Neural cell (in vitro differentiated cells): ENCODE measurements around the gene MERTK. TPM values are rescaled to one million over a fixed set of nuclear protein-coding genes. Genes with fewer than 3 reads are reported as not detected.

Experiments
- H2AFZ ChIP-seq: fragments of 200-600, 300-800 bp; sonication (generic), shearing (Covaris generic); 2 replicates; pipeline ENCODE4 v1.6.0; 2014; ENCODE audit warnings: low read depth, mild to moderate bottlenecking, antibody characterized with exemption, low read length, moderate library complexity
- H3F3A ChIP-seq: fragments of 200-600 bp; shearing (Covaris generic); 2 replicates; pipeline ENCODE4 v1.6.1; 2016; ENCODE audit warnings: mild to moderate bottlenecking, moderate library complexity, mixed read lengths, antibody characterized with exemption, low read length; ENCODE audit not compliant: insufficient read depth, poor library complexity, severe bottlenecking
- H3K27ac ChIP-seq: fragments of 200-600, 300-800 bp; sonication (generic), shearing (Covaris generic); 2 replicates; pipeline ENCODE4 v1.5.1; 2014; ENCODE audit warnings: mild to moderate bottlenecking, low read length, moderate library complexity
- H3K27me3 ChIP-seq: fragments of 300-800, 200-600 bp; sonication (generic), shearing (Covaris generic); 2 replicates; pipeline ENCODE4 v1.6.0; 2014; ENCODE audit warnings: mild to moderate bottlenecking, low read depth, low read length, moderate library complexity; ENCODE audit not compliant: insufficient read depth
- H3K36me3 ChIP-seq: fragments of 300-800, 200-600 bp; sonication (generic), shearing (Covaris generic); 2 replicates; pipeline ENCODE4 v1.5.1; 2014; ENCODE audit warnings: mild to moderate bottlenecking, antibody characterized with exemption, low read length, moderate library complexity; ENCODE audit not compliant: insufficient read depth
- H3K4me2 ChIP-seq: fragments of 300-800, 200-600 bp; sonication (generic), shearing (Covaris generic); 2 replicates; pipeline ENCODE4 v1.6.0; 2014; ENCODE audit warnings: mild to moderate bottlenecking, low read length
- H3K4me3 ChIP-seq: fragments of 300-800, 200-600 bp; sonication (generic), shearing (Covaris generic); 2 replicates; pipeline ENCODE4 v1.5.1; 2014; ENCODE audit warnings: mild to moderate bottlenecking, low read length, moderate library complexity
- H3K79me2 ChIP-seq: fragments of 200-600 bp; shearing (Covaris generic); replicated peaks from 2 replicates; pipeline ENCODE4 v1.6.0; 2014; ENCODE audit warnings: mild to moderate bottlenecking, low read length, moderate library complexity; ENCODE audit not compliant: insufficient read depth
- H3K9ac ChIP-seq: fragments of 300-800, 200-600 bp; sonication (generic), shearing (Covaris generic); 2 replicates; pipeline ENCODE4 v1.6.1; 2016; ENCODE audit warnings: mild to moderate bottlenecking, low read length, mixed read lengths
- H3K9me2 ChIP-seq: fragments of 200-600 bp; shearing (Covaris generic); 2 replicates; pipeline ENCODE4 v1.6.1; 2016; ENCODE audit warnings: mild to moderate bottlenecking, low read length, mixed read lengths; ENCODE audit not compliant: insufficient read depth
- H3K9me3 ChIP-seq: fragments of 200-600, 300-800 bp; sonication (generic), shearing (Covaris generic); 2 replicates; pipeline ENCODE4 v1.6.1; 2016; ENCODE audit warnings: mild to moderate bottlenecking, mixed run types, low read length, moderate library complexity, mixed read lengths
- H4K20me1 ChIP-seq: fragments of 200-600 bp; shearing (Covaris generic); 2 replicates; pipeline ENCODE4 v1.6.1; 2016; ENCODE audit warnings: mild to moderate bottlenecking, mixed run types; ENCODE audit not compliant: insufficient read depth
- EP300 ChIP-seq: fragments of 450-650 bp; conservative IDR thresholded peaks from 2 replicates; pipeline ENCODE4 v1.6.1; 2014; ENCODE audit warnings: antibody characterized with exemption, mild to moderate bottlenecking, moderate library complexity; ENCODE audit not compliant: poor library complexity, severe bottlenecking
- EZH2 ChIP-seq: fragments of 200-600, 300-800 bp; shearing (Covaris generic), sonication (generic); IDR thresholded peaks from 2 replicates; pipeline ENCODE4 v1.6.1; 2014; ENCODE audit warnings: antibody characterized with exemption, low read length, borderline replicate concordance, mild to moderate bottlenecking; ENCODE audit not compliant: insufficient read depth, poor library complexity, severe bottlenecking
- MXI1 ChIP-seq: fragments of 450-650 bp; conservative IDR thresholded peaks from 2 replicates; pipeline ENCODE4 v1.6.1; 2014; ENCODE audit warnings: antibody characterized with exemption, mild to moderate bottlenecking; ENCODE audit not compliant: poor library complexity, severe bottlenecking
- POLR2AphosphoS5 ChIP-seq: IDR thresholded peaks from 2 replicates; pipeline ENCODE4 v1.6.1; 2012
- RAD21 ChIP-seq: fragments of 450-650 bp; conservative IDR thresholded peaks from 2 replicates; pipeline ENCODE4 v1.6.1; 2014; ENCODE audit warnings: antibody characterized with exemption, mild to moderate bottlenecking, moderate library complexity
- SMC3 ChIP-seq: fragments of 450-650 bp; conservative IDR thresholded peaks from 2 replicates; pipeline ENCODE4 v1.6.1; 2014; ENCODE audit warnings: antibody characterized with exemption, mild to moderate bottlenecking, moderate library complexity; ENCODE audit not compliant: poor library complexity
- TAF1 ChIP-seq: IDR thresholded peaks from 2 replicates; pipeline ENCODE4 v1.6.1; 2012; ENCODE audit warnings: low read depth
- polyA plus RNA-seq: library from polyadenylated mRNA; depleted of rRNA; stranded (reverse); fragments of >200 nt; gene quantifications from 2 replicates; pipeline ENCODE4 v1.2.3, GENCODE V29; 2014
- TF ChIP-seq, protein P1 (sequence below): fragments of 450-650 bp; IDR thresholded peaks from 2 replicates; pipeline ENCODE4 v1.5.1; 2014; ENCODE audit warnings: antibody characterized with exemption, mild to moderate bottlenecking, moderate library complexity; ENCODE audit not compliant: poor library complexity, severe bottlenecking
- TF ChIP-seq, protein P2 (sequence below): IDR thresholded peaks from 2 replicates; pipeline ENCODE4 v1.6.1; 2012; ENCODE audit warnings: borderline replicate concordance

The MERTK gene
- polyA plus RNA-seq, 1 donor from 2014 or later: 0.53 TPM

DNA sequence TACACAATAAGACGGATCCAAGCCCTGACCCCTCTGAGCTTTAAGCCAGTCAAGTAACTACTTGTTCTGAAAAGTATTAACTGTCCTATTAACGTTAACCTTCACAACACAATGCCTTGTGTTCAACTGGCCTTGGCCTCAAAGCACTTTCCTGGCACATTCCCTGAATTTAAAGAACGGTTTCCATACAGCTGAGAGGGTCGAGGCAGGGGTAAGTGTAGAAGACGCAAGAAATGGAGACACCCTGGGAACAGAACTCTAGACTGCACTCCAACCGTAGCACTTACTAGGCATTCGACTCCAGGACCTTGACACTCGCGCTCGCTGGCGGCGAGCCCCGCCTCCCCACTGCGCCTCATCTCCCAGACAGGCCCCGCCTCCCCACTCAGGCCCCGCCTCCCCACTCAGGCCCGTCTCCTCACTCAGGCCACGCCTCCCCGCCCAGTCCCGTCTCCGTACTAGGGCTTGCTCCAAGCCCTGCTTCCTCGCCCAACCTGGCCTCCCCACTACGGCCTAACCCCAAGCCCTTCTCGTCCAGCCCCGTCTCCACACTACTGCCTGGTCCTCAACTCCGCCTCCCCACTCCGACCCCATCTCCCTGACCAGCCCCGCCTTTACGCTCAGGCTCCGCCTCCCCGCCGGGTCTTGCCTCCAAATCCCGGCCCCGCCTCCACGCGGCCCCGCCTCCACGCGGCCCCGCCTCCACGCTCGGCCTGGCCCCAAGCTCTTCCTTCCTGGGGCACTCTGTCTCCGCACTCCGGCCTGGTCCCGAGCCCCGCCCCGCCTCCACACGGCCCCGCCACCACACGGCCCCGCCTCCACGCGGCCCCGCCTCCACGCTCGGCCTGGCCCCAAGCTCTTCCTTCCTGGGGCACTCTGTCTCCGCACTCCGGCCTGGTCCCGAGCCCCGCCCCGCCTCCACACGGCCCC, 155.8 kb downstream of the MERTK start:
- Histone ChIP-seq H3F3A (peaks cover 7% of the 10 kb centered on the region), H3K27ac (peak overlapping the region; percentile 69), H4K20me1 (no peaks in the 10 kb centered on the region), H3K9ac (peak overlapping the region; percentile 59), H3K9me3 (no peaks in the 10 kb centered on the region), H2AFZ (peak overlapping the region; percentile 96), H3K36me3 (no peaks in the 10 kb centered on the region), H3K9me2 (no peaks in the 10 kb centered on the region), H3K4me2 (peak overlapping the region; percentile 84), H3K4me3 (peak overlapping the region; percentile 95), H3K27me3 (no peaks in the 10 kb centered on the region), H3K79me2 (no peaks in the 10 kb centered on the region)
- TF ChIP-seq EZH2: no peak
- peak; percentile 29 for TF ChIP-seq MXI1
- TF ChIP-seq TAF1: no peak
- no peak for TF ChIP-seq RAD21
- TF ChIP-seq SMC3: peak; percentile 18

GRCh38 chr2:112054847-112055729, 156.7 kb downstream of the MERTK start, which contains the start of gene TMEM87B:
Gene TMEM87B, plus strand, starts transcription at chr2:112055269. Its CDS starts 323 bp downstream, at chr2:112055592.
- TF ChIP-seq MXI1 (peak; percentile 79), SMC3 (peak; percentile 48), POLR2AphosphoS5 (peak; percentile 55), EZH2 (no peak), TAF1 (peak; percentile 36), EP300 (peak; percentile 21), RAD21 (no peak)
- TF ChIP-seq, protein P1, sequence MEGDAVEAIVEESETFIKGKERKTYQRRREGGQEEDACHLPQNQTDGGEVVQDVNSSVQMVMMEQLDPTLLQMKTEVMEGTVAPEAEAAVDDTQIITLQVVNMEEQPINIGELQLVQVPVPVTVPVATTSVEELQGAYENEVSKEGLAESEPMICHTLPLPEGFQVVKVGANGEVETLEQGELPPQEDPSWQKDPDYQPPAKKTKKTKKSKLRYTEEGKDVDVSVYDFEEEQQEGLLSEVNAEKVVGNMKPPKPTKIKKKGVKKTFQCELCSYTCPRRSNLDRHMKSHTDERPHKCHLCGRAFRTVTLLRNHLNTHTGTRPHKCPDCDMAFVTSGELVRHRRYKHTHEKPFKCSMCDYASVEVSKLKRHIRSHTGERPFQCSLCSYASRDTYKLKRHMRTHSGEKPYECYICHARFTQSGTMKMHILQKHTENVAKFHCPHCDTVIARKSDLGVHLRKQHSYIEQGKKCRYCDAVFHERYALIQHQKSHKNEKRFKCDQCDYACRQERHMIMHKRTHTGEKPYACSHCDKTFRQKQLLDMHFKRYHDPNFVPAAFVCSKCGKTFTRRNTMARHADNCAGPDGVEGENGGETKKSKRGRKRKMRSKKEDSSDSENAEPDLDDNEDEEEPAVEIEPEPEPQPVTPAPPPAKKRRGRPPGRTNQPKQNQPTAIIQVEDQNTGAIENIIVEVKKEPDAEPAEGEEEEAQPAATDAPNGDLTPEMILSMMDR: peak; percentile 17
- TF ChIP-seq, protein P2, sequence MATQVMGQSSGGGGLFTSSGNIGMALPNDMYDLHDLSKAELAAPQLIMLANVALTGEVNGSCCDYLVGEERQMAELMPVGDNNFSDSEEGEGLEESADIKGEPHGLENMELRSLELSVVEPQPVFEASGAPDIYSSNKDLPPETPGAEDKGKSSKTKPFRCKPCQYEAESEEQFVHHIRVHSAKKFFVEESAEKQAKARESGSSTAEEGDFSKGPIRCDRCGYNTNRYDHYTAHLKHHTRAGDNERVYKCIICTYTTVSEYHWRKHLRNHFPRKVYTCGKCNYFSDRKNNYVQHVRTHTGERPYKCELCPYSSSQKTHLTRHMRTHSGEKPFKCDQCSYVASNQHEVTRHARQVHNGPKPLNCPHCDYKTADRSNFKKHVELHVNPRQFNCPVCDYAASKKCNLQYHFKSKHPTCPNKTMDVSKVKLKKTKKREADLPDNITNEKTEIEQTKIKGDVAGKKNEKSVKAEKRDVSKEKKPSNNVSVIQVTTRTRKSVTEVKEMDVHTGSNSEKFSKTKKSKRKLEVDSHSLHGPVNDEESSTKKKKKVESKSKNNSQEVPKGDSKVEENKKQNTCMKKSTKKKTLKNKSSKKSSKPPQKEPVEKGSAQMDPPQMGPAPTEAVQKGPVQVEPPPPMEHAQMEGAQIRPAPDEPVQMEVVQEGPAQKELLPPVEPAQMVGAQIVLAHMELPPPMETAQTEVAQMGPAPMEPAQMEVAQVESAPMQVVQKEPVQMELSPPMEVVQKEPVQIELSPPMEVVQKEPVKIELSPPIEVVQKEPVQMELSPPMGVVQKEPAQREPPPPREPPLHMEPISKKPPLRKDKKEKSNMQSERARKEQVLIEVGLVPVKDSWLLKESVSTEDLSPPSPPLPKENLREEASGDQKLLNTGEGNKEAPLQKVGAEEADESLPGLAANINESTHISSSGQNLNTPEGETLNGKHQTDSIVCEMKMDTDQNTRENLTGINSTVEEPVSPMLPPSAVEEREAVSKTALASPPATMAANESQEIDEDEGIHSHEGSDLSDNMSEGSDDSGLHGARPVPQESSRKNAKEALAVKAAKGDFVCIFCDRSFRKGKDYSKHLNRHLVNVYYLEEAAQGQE: peak; percentile 28

More at GRCh38 chr2:112054847-112055729, 156.7 kb downstream of the MERTK start, which contains the start of gene TMEM87B:
- Histone ChIP-seq H2AFZ (peak within 1 kb of the TSS; percentile 96), H3K9ac (peak within 1 kb of the TSS; percentile 83), H3K4me2 (peak within 1 kb of the TSS; percentile 47), H4K20me1 (no peaks in the 10 kb centered on the region), H3K36me3 (no peaks in the 10 kb centered on the region), H3K27me3 (no peaks in the 10 kb centered on the region), H3F3A (peaks cover 7% of the 10 kb centered on the region), H3K4me3 (peak within 1 kb of the TSS; percentile 95), H3K27ac (peak within 1 kb of the TSS; percentile 77), H3K9me3 (no peaks in the 10 kb centered on the region), H3K79me2 (no peaks in the 10 kb centered on the region), H3K9me2 (no peaks in the 10 kb centered on the region)
